DND-41 (cell line): Measurements from ENCODE around the gene SLC6A3.

Source experiments
- ATAC-seq: fragments of 200-7000 bp; cut with Tn5 transposase; 3 replicates; pipeline ENCODE4 v1.9.1; 2021; ENCODE audit warnings: low read depth; ENCODE audit not compliant: insufficient read depth
- DNase-seq: peaks from one replicate; pipeline ENCODE4 v3.0.0-alpha.2; 2020
- H2AFZ ChIP-seq: 2 replicates; pipeline ENCODE4 v1.6.0; 2012; ENCODE audit warnings: low read depth, low read length
- H3K27ac ChIP-seq: 2 replicates; pipeline ENCODE4 v1.5.1; 2012; ENCODE audit warnings: low read length, inconsistent platforms
- H3K27me3 ChIP-seq: fragments of 200-600 bp; sonication (generic); 2 replicates; pipeline ENCODE4 v1.6.0; 2012; ENCODE audit warnings: low read length, mild to moderate bottlenecking, inconsistent platforms; ENCODE audit not compliant: insufficient read depth, poor library complexity
- H3K36me3 ChIP-seq: 2 replicates; pipeline ENCODE4 v1.5.1; 2012; ENCODE audit warnings: low read length, inconsistent platforms; ENCODE audit not compliant: insufficient read depth
- H3K4me1 ChIP-seq: 2 replicates; pipeline ENCODE4 v1.5.1; 2012; ENCODE audit warnings: mild to moderate bottlenecking, low read length; ENCODE audit not compliant: insufficient read depth
- H3K4me2 ChIP-seq: 2 replicates; pipeline ENCODE4 v1.6.0; 2012; ENCODE audit warnings: mild to moderate bottlenecking, moderate library complexity, low read length, inconsistent platforms; ENCODE audit not compliant: insufficient read depth
- H3K4me3 ChIP-seq, 2 experiments: fragments of 200-600 bp in 1 of 2; shearing (Covaris generic) in 1 of 2; 2 replicates each; pipeline ENCODE4 v1.5.1; 2012 to 2016; ENCODE audit warnings: inconsistent platforms in 2 of 2, low read length in 2 of 2, mild to moderate bottlenecking in 2 of 2, low read depth in 1 of 2, moderate library complexity in 1 of 2
- H3K79me2 ChIP-seq: 2 replicates; pipeline ENCODE4 v1.6.0; 2012; ENCODE audit warnings: low read length, inconsistent platforms; ENCODE audit not compliant: insufficient read depth
- H3K9ac ChIP-seq: 2 replicates; pipeline ENCODE4 v1.6.0; 2012; ENCODE audit warnings: low read depth, mild to moderate bottlenecking, inconsistent platforms, low read length, moderate library complexity
- H3K9me3 ChIP-seq: 2 replicates; pipeline ENCODE4 v1.5.1; 2012; ENCODE audit warnings: low read length, moderate library complexity, mild to moderate bottlenecking, inconsistent platforms; ENCODE audit not compliant: insufficient read depth, severe bottlenecking
- H4K20me1 ChIP-seq: 2 replicates; pipeline ENCODE4 v1.6.0; 2012; ENCODE audit warnings: low read length; ENCODE audit not compliant: insufficient read depth
- CTCF ChIP-seq: IDR thresholded peaks from 2 replicates; pipeline ENCODE4 v1.5.1; 2012; ENCODE audit warnings: borderline replicate concordance, low read length, moderate library complexity, mild to moderate bottlenecking; ENCODE audit not compliant: poor library complexity, severe bottlenecking; ENCODE audit errors: extremely low read depth
- EZH2 ChIP-seq: IDR thresholded peaks from 3 replicates; pipeline ENCODE4 v1.6.1; 2012; ENCODE audit warnings: borderline replicate concordance, low read depth, mild to moderate bottlenecking, moderate library complexity, low read length, inconsistent platforms; ENCODE audit not compliant: severe bottlenecking

Gene SLC6A3

GRCh38 chr5:1441166-1441865, 3.9 kb downstream of the SLC6A3 start:
- no peak for ATAC-seq
- H3K27me3 ChIP-seq, result no peaks in the 10 kb centered on the region
- no peak overlapping the region for H2AFZ ChIP-seq
- no peaks in the 10 kb centered on the region for H3K36me3 ChIP-seq
- H3K79me2 ChIP-seq, result no peaks in the 10 kb centered on the region
- no peak overlapping the region for H3K9ac ChIP-seq
- no peak for TF ChIP-seq EZH2
- TF ChIP-seq CTCF, result no peak
- H3K4me1 ChIP-seq, result no peaks in the 10 kb centered on the region
- H3K9me3 ChIP-seq, result no peaks in the 10 kb centered on the region
- no peak overlapping the region for H3K4me2 ChIP-seq
- H3K4me3 ChIP-seq, result no peak overlapping the region
- H3K27ac ChIP-seq, result no peak overlapping the region
- no peak for DNase-seq
- no peaks in the 10 kb centered on the region for H4K20me1 ChIP-seq

GRCh38 chr5:1440098-1440493, 5.1 kb downstream of the SLC6A3 start:
- no peak for TF ChIP-seq EZH2
- no peak for TF ChIP-seq CTCF
- no peak overlapping the region for H3K4me3 ChIP-seq
- no peak overlapping the region for H3K4me2 ChIP-seq
- no peaks in the 10 kb centered on the region for H4K20me1 ChIP-seq
- no peaks in the 10 kb centered on the region for H3K4me1 ChIP-seq
- H3K9me3 ChIP-seq, result no peaks in the 10 kb centered on the region
- DNase-seq, result no peak
- no peaks in the 10 kb centered on the region for H3K36me3 ChIP-seq
- H3K27me3 ChIP-seq, result no peaks in the 10 kb centered on the region
- H3K9ac ChIP-seq, result no peak overlapping the region
- no peak for ATAC-seq
- H2AFZ ChIP-seq, result no peak overlapping the region
- H3K27ac ChIP-seq, result no peak overlapping the region
- no peaks in the 10 kb centered on the region for H3K79me2 ChIP-seq

- no peak overlapping the region for H2AFZ ChIP-seq
- no peak for DNase-seq
- H3K9me3 ChIP-seq, result no peaks in the 10 kb centered on the region
- H4K20me1 ChIP-seq, result no peaks in the 10 kb centered on the region
- no peak for ATAC-seq
- TF ChIP-seq CTCF (no peak), EZH2 (no peak)
- no peak overlapping the region for H3K9ac ChIP-seq
- no peaks in the 10 kb centered on the region for H3K79me2 ChIP-seq
- H3K27me3 ChIP-seq, result no peaks in the 10 kb centered on the region
- no peak overlapping the region for H3K27ac ChIP-seq
- H3K4me2 ChIP-seq, result no peak overlapping the region
- no peak overlapping the region for H3K4me3 ChIP-seq
- H3K4me1 ChIP-seq, result no peaks in the 10 kb centered on the region
- H3K36me3 ChIP-seq, result no peaks in the 10 kb centered on the region
Measured at GRCh38 chr5:1439388-1440097, 5.7 kb downstream of the SLC6A3 start.
